Stimulated activated CD4-positive, alpha-beta T cell treated with anti-CD3 and anti-CD28 coated beads, Interleukin-4, amount 100 ng/mL, for 48 hours (primary cell): ENCODE results near the gene CDH23.

Experiments
- DNase-seq, 2 donors: peaks; one replicate each; pipeline ENCODE4 v3.0.0-alpha.2; 2020; ENCODE audit warnings: low read depth in 2 of 2

Gene CDH23

DNA sequence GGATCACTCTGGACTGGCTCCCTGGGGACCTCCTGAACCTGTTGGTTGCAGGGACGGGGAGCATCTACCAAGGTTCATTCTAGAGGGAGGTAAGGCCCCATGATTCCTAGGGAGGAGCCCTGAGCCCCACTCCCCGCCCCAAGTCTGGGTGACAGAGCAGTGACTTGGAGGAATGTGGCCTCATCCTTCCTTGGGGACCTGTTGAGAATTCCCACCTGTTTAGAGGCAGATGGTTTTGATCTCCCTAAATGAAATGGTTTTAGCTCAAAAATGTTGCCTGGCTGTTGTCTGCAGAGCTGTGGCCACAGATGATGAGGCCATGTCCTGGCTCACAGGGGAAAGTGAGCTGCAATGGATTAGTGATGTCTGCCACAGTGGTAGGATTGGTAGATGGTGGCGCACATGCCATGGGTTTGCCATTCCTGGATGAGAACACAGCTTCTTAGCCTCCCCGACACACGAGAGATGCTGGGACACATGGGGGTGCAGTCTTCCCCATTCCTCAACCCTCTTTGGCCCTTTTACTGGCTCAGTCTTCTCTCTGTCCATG lies 310.6 kb downstream of the CDH23 start:
- DNase-seq: no peak

DNA sequence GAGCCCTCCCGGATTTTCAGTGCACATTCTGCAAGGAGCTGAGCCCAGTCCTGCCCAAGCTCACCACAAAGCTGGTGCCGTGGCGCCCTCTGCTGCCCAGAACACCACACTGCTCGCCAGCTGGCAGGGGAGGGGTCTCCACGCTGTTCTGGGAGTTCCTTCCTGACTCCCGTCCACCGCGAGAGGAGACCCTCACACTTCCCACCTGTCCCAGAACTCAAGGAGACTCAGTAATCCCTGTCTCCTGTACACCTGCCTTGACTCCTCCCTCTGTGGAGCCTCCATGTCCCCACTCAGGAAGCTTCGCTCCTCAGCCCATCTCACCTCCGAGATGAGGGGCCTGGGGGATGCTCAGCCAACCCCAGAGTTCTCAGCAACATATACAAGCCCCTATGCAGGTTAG lies 311.6 kb downstream of the CDH23 start:
- DNase-seq: peak; percentile 60 to 68

DNA sequence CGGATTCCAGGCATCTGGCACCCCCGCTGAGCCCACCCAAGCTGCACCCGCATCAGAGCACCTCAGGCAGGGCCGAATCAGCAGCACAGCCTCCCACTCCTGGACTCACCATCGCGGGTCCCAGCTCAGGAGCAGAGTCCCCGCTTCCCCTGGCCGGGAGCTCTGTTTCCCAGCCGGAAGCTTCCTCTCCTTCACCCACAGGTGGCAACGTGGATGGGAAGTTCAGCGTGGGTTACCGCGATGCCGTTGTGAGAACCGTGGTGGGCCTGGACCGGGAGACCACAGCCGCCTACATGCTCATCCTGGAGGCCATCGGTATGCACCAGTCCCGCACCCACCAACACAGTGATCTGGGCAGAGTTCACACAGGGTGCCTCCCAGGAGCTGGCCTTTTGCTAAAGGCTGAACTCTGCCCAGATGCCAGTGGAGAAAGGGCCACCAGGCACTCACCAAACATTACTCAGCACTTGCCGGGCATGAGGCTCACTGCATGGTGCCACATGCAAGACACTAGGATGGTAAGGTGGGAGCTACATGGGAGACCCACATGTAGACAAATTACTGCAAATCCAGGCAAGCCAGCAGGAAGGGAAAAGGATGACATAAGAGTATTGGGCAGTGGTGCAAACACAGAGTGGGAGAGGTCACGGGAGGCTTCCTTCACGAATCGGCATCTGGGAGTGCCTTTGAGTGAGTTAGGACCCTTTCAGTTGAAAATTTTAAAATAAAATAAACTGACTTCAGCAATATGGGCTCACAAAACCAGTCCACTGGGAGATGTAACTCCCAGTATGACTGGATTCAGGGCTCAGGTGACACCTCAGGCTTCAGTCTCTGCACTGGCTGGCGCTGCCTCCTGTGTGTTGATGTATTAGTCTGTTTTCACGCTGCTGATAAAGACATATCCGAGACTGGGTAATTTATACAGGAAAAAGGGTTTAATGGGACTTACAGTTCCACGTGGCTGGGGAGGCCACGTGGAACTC lies 312.5 kb downstream of the CDH23 start:
- DNase-seq: no peak

- no peak for DNase-seq
These were observed 313.8 kb downstream of the CDH23 start for GRCh38 chr10:71710519-71710918.

DNA sequence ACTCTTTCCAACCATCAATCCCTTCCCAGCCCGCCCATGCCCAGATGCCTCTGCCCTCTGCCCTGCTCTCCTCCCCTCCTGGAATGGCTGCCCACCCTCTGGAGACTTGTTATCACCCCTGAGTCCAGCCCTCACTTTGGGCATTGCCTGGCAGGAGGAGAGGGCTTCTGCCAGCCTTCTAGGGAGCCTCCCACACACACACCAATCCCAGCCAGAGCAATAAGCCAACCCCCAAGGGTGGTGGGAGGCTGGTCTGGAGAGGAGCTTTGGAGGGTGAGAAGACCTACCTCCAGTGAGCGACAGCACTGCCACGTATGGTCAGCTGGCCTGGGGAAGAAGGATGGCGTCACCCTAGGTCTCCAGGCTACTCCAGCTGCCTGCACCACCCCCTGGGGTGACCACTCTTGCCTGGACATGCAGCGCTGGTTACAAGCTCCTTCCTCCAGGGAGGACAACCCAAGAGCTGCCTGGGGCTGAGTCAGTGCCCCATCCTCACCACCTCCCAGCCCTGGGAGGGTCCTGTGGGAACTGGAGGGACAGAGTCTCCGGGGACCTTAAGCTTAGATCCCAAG lies 314.4 kb downstream of the CDH23 start:
- DNase-seq: no peak

DNA sequence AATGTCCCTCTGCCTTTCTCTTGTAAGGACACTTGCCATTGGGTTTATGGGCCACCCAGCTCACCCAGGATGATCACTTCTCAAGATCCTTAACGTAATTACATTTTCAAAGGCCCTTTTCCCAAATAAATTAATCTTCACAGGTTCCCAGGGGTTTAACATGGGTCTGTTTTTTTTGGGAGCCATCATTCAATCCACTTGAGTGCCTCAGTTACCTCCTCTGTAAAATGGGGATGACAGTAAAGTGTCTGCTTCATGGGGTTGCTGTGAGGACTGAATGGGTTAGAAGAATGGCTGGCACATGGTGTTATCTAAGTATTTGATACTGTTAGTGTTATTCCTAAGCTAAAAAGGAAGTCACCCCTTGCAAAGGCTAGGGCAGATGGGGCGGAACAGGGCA lies 315.4 kb downstream of the CDH23 start:
- DNase-seq: no peak

DNA sequence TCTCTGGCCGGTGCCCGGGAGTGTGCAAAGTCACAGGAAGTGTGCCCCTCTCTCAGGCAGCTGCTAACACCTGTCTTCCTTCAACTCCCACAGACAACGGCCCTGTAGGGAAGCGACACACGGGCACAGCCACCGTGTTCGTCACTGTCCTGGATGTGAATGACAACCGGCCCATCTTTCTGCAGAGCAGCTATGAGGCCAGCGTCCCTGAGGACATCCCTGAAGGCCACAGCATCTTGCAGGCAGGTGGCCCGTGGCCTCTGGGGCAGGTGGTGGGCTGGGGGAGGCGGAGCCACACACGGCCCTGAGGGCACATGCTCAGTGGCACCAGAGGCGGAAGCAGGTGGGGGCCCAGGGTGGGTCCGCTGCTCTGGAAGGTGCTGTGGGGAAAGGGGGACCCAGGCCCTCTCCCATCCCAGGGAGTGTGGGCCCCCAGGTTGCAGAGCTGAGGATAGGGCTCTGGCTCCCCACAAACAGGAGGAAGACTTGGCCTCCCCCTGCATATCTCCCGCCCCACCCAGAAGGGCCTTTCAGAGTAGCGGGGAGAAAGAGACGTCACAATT lies 315.9 kb downstream of the CDH23 start:
- DNase-seq: no peak

GRCh38 chr10:71713135-71714030 lies 316.7 kb downstream of the CDH23 start:
- peak in 1 of 2 donors; percentile 40 for DNase-seq

DNA sequence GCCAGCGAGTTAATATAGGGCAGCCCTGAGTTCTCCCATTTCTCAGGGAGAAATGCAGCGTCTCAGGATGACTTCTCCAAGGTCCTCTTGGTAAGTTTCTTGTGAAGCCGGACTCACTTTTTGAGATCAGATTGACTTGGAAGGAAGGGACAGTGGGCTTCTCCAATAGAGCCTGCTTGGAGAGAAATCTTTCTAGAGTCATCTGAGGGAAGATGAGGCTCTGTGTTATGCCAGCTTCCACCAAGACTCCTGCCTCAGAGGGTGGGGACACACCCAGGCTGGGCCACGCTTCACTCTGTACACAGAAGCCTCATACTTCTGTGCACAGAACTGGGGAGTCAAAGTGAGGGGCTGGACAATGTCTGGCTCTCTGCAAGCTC lies 317.3 kb downstream of the CDH23 start:
- no peak for DNase-seq

GRCh38 chr10:71714592-71714991 lies 317.9 kb downstream of the CDH23 start:
- no peak for DNase-seq

DNA sequence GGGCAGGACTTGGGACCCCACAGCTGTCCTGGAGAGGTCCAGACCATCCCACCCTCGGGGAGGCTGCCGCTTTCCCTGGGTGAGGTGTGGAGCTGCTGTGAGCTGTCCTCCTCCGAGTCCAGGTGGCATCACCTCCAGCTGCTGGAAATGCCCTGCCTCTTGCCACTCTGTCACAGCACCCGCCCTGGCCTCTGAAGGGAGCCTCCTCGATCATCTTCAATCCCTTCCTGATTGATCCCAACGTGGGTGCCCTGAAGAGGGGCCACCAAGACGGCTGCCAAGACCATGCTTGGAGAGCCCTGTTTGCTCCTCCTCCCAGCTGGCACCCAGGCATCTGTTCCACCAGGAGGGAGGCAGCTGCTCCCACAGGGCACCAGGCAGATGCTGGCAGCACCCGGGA lies 318.3 kb downstream of the CDH23 start:
- DNase-seq: no peak

DNA sequence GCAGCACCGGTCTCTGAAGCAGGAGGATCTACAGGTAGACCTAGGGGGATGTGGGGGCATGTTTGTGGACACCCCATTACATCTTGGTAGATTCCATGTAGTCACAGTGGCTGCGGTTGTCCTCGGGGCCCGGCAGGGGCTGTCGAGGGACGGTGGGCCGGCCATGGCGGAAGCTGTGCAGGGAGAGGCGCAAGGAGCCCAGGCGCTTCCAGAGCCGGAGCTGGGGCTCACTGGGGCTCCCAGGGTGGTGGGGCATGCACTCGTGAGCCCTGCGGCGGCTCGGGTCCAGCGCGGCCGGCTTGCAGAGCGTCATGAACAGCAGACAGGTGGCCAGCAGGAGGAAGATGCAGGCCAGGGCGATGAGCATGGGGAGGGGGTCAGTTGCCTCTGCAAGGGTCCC lies 319.1 kb downstream of the CDH23 start:
- no peak for DNase-seq

GRCh38 chr10:71716426-71716825 lies 319.7 kb downstream of the CDH23 start:
- DNase-seq: no peak

DNA sequence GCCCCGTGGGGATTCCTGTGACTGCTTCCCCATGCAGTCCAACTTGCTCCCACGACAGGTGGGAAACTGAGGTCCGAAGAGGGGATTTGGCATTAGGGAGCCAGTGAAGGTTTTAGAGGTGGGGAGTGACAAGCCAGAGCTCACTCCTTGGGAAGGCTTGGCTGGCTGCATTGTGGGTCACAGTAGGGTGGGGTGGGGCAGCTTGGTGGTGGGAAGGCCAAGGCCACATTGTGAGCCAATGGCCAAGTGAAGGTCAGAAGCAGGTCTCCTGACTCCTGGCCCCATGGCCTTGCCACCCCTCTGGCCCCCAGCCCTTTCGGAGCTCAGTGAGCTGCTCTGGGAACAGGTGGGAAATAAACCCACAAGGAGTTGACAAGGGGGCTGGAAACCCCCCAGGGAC lies 320.3 kb downstream of the CDH23 start:
- DNase-seq: no peak

DNA sequence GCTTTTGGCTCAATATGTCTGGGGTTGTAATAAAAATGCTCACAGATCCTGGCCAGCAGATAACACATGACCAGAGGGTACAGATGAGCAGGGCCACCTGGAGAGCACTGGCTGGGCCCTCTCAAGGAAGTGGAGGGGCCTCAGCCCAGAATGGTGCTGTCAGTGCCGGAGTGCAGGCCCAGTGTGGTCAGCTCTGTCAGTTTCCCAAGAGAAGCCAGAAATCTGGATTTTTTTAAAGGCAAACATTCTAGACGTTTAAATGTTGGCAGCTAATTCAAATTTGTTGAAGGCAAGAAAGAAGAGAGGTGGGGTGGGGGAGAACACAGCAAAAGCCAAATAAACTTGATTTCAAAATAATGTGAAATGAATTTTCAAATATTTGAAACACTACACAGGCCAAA lies 320.8 kb downstream of the CDH23 start:
- DNase-seq: no peak

- DNase-seq: no peak
These were observed 321.5 kb downstream of the CDH23 start for GRCh38 chr10:71718165-71718698.

GRCh38 chr10:71719042-71719441 lies 322.3 kb downstream of the CDH23 start:
- no peak for DNase-seq

DNA sequence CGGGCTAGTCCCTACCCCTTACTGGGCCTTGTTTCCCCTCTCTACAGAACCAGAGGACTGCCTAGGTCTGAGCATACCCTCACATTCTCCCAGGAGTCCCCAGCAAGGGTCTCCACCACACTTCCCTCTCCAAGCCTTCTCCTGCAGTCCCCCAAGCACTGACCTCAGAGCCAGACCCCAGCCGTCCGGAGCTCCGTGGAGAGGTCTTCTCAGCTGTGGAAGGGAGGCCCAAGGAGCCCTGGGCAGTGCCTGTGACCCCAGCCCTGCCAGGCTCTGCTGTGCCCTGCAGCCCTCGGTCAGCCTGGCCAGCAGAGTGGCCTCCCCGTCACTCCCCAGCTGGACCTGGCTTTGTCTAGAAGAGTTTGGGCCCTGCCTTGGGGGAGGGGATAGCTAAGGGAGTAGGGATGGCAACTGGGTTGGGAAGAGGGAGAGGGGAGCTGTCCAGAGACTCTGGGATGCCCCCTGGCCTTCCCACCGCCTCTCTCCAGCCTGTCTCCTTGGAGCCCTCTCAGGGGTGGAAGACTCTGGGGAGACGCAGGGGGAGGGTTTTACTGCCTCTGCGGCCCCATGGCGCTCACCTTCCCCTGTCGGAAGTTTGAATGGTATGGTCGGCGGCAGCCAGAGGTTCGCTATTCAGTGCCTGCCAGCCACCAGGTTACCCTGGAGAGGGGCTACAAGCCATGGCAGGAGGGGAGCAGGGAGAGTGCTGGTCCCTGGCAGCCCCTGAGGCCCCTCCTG lies 322.9 kb downstream of the CDH23 start, which contains the start of gene C10orf105:
TSS of gene C10orf105 (minus strand) at position 315 of the 738 bp plus-strand sequence. CDS start 3,441 bp downstream, outside the sequence.
- no peak for DNase-seq

- DNase-seq: no peak
These were observed 323.6 kb downstream of the CDH23 start for GRCh38 chr10:71720288-71720687.

DNA sequence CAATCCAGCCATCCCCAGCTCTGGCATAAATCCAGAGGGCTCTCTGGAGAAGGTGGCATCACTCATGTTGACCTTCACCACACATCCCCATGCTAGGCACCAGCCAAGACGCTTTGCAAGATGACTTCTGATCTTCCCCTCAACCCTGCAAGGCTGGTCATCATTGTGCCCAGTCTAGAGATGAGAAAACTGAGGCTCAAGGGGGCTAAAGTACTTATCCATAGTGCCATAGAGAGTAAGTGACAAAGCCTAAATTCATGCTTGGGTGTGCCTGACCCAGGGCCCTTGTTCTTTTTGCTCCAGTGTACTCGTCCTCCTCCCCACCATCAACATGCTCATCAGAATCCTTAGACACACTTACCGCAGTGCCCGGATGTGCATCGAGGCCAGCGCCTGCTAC lies 324.6 kb downstream of the CDH23 start:
- DNase-seq: no peak
